ENCODE data around the gene SOX1.

Gene SOX1

DNA sequence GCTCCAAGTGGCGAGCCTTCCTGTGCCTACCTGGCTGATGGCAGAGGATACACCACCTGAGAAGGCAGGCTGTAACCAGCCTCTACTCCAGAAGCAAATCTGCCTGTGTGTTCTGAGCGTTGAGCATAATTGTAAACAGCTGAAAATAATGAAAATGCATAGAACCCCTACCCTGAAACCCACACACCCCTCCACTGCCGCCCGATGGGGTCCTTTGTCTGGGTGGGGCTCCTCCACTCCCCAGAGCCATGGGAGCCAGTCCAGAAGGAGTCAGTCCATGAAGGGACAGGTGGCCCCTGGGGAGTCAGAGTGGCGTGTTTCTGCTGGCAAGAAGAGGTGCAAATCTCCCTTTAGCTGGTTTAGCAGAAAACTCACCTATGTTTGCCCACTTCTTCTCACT, 8.0 kb upstream of the SOX1 start:
- no peak for DNase-seq (ENCODE audit: low read depth in 2 of 2)

DNA sequence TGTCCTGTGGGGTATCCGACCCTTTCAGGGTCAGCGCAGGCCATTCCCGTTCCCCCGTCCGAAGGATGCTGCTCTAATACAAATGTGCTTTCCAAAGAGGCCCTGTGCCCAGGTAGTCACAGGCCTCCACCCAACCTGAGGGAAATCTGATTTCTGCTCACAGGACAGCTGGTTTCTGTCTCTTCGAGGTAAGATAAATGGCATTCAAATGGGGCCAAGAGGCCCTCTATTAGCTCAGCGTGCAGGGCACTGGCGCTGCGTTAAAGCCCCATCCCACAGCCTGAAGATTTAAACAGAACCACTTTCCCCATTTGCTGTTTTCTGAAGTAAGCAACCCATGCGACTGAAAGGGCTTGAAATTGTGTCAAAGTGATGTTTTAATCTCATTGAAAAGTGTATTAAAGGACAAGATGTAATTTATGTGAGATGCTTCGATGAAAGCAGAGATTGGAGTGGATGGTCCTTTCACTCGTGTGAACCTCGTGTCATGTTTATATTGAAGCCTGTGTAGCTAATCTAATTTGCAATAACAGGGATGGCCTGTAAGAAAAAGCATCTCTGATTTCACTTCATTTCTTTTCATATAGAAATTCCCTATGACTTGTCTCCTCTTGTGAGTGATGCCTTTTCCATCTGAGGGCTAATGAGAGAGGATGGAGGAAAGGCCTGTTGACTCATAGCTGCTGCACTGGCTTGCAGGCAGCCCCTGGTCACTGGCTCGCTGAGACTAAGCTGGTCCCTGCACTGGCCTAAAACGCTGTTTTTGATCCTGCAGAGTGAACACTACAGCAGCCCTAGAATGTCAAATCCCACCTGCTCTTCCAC, 7.3 kb upstream of the SOX1 start:
- DNase-seq (ENCODE audit: low read depth in 2 of 2): no peak

DNA sequence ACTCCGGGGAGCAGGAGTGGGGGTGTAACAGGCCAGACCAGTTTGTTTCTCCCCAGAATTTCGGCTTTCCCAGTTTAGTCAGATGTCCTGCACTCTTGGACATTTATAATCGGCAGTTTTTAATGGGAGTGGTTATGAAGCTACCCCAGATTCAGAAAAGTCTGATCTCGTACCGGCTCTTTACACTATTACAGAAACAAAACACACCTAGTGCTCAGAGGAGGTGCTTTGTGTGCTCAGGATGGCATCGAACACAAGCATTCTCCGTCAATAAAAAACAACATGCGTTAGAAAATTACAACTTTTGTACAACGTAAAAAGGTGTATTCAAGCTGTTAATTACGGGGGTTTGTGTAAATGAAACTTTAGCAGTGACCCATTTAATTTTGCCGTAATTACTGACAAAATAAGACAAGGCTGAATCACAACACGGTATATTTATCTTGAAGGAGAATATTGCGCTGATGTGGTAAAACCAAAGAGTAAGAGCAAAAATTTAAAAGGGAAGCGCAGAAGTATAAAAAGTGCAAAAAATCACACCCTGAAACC, 6.6 kb upstream of the SOX1 start:
- no peak for DNase-seq (ENCODE audit: low read depth in 2 of 2)

DNA sequence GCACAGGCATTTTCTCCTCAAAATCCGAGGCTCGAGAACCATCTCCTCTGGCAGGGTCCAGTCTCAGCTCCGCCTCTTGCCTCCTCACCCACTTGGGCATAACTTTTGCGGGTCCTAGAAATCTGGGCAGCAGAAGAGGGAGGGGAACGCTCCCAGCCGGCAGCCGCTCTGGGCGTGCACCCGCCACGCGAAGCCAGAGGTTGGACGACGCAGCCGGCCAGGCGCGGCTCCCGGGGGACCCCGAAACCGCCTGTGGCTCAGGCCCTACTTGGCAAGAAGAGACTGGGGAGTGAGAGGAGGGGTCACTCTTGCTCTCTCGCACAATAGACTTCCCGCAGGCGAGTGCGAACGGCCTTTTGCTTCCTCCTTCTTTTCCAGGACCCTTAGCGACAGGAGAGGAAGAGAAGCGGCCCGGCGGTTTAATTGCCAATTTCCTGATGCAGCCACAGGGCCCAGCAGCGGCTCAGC, 6.0 kb upstream of the SOX1 start:
- DNase-seq (ENCODE audit: low read depth in 2 of 2): no peak

DNA sequence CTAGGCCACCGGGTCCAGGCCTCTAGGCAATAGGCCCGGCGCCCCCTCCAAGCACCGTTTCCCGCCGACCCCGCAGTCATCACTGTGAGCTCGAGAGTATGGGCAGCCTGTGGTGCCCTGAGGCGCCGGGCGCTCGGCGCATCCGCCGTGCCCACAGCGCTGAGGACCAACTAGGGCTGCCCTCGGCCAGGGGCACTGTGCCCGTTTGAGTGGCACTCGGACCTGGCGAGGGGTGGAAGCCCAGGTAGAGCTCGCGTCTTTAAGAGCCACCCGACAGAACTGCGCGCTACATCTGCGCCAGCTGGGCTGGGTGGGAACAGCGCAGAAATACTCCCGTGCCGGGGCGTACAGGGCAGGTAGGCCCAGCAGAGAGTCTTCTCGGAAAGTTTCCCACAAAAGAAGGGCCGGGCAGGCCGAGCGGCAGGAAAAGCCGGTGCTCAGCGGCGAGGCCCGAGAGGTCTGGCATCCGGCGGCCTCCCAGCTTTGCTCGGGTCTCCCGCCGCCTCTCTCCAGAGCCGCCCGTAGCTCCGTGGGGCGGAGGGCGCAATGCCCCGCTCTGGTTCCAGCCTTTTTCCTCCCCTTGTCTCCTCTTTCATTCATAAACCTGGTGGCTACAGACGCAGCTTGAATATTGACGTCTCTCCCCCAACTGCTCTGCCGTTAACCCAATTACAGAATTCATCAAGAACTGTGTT, 5.4 kb upstream of the SOX1 start:
- DNase-seq (ENCODE audit: low read depth in 2 of 2): no peak

DNA sequence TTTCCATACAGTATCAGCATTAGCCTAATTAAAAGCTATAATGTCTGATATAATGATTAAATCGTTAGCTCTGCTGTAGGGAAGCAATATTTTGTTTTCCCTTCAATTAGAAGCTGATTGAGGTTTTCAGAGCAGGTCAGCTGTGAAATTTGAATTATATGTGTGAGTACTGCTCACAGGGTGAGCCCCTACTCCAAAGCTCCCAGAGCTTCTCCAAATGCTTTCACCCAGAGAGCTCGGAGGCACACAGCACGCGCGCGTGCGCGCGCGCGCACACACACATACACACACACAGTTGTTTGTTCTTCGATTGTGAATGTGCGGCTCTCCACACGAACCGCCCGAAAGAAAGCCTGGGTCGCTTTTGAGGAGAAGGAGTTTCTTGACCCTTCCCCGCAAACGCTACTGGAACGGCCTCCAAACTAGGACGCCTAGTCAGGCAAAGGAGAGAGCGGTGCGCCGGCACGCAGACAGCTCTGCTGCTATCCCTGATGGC, 4.8 kb upstream of the SOX1 start:
- no peak for DNase-seq (ENCODE audit: low read depth in 2 of 2)

DNA sequence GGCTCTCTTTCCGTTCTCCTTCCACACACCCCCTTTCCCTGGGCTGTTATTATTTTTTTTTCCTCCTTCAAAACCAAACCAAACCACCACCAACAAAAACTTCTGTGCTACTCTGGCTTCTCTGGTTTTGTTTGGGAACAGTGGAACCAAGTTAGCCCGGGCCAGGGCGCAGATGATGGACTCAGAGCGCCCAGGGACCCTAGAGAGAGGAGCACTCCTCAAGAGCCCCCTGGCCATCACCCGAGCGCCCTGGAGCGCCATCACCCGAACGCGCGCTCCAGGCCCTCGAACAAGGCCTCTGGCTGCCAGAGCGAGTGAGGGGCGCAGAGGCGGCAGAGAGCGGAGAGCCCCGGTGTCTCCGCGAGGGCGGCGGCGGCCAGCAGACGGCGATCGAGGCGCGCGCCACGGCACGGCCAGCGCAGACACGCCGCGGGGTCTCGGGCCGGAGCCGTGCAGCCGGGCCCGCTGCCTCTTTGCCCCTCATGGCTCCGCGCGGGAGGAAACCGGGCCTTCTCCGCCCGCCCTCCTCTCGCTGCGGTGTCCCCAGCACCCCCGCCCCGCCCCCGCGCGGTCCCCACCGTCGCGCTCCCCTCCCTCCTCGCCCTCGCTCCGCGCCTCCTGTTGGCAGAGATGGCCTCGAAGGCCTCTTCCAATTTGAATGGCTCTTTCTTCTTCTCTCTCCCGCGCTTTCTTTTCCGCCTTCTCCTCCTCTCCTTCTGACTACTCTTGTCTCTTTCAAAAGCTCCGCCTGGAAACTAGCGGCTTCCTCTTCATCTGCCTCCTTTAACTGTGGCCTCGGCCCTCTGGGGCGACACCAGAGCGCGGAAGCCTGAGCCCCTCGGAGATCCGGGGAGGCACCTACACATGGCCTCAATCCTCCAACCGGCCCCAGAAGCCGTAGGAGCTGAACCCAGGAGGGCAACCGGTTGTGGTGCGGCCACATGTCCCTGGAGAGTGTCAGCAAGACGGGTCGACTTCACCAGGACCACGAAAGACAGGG, 4.1 kb upstream of the SOX1 start:
- no peak for DNase-seq (ENCODE audit: low read depth in 2 of 2)

DNA sequence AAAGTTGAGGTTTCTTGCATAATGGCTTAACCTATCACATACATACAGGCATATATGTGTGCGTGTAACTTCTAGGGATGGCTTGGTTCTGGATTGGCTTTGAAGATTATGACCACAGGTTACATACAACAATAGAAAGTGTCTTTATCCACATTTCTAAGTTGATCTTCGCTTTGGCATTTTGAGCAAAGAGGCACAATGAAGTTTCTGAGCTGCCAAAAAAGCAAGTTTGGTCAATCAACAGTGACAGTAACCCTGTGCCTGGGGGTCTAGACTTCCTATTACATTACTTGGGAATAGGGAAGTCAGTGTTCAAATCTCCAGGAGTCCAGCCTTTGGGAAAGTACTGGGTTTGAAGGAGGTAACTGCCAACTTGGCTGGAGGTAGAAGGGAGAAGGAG, 3.1 kb upstream of the SOX1 start:
- no peak for DNase-seq (ENCODE audit: low read depth in 2 of 2)

DNA sequence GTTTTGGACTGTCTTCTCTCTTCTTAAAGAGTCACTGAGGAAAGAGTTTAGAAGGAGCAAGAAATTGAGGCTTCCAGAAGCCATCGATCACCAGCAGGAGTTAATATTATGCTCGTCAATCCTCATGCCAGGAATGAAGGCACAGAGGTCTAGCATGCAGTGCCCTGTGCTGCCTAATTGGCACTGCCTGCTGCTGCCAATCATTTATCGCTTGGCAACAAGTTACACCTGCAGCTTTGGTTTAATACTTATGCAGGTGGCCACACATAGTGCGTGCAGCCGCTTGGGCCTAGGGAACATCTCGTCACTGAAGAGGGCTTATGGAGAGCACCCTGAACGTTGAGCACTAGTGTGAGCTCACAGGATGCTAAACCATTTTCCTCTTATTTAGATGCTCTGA, 2.7 kb upstream of the SOX1 start:
- DNase-seq (ENCODE audit: low read depth in 2 of 2): no peak

DNA sequence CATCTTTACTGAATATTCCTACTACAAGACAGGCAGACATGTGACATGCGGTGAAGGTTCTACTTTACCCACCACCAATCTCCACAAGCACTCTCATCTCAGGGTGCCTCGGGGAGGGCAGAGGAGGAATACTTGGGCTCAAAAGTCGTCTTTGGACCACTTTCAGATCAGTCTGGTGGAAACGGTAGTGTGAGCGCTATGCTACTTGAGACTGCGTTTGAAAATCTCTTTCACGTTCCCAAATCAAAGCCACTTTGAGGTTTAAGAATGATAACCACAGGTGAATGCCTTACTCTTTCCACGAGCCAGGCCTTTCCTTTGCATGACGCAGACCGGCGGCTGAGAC, 1.5 kb upstream of the SOX1 start:
- DNase-seq (ENCODE audit: low read depth in 2 of 2): no peak

DNA sequence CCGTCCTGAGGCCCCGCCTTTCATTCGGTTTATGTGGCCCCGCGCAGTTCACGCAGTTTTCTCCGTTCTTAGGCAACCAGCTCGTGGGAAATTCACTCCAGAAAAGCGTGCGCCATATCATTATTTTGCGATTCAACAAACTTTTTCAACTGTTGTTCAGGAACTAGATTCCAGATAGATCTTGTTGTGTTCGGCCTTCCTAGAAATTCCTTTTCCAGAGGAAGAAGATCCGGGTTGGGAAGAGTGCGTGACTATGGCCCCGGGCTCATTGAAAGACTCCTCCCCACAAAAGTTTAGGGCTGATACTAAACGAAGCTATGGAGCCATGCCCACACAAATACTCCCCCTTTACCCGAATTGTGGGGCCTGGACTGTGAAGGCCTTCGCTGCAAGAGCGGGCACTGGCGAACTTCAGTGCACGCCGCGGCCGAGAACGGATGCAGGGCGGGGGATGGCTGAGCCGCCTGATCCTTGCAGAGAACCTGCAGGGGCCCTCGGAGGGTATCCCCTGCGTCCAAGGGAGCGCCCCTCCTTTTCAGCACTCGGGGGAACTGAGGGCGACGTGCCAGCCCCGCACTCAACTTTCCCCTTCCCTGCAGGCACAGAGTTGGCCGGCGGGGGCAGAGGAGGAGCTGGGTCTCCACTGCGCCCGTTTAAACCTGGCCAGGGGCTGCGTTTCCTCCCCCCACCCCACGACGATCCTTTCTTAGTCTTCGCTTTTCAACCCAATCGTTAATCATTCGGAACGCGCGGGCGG, 904 bp upstream of the SOX1 start:
- no peak for DNase-seq (ENCODE audit: low read depth in 2 of 2)

DNA sequence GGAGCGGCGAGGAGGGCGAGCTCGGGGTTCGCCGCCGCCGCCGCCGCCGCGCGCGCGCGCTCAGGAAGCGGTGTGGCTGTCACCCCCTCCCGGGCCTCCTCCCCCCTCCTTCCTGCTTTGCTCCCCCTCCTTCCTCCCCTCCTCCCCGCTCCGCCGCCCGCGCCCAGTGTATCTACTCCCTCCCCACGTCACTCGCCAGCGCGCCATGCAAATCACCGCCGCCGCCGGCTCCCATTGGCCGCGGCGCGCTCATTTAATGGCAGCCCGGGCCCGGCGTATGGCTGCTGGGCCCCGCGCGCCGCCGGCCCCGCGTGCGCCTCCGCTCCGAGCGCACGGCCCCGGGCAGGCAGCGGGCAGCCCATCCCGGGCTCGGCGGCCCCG, 335 bp upstream of the SOX1 start:
- no peak for DNase-seq (ENCODE audit: low read depth in 2 of 2)

DNA sequence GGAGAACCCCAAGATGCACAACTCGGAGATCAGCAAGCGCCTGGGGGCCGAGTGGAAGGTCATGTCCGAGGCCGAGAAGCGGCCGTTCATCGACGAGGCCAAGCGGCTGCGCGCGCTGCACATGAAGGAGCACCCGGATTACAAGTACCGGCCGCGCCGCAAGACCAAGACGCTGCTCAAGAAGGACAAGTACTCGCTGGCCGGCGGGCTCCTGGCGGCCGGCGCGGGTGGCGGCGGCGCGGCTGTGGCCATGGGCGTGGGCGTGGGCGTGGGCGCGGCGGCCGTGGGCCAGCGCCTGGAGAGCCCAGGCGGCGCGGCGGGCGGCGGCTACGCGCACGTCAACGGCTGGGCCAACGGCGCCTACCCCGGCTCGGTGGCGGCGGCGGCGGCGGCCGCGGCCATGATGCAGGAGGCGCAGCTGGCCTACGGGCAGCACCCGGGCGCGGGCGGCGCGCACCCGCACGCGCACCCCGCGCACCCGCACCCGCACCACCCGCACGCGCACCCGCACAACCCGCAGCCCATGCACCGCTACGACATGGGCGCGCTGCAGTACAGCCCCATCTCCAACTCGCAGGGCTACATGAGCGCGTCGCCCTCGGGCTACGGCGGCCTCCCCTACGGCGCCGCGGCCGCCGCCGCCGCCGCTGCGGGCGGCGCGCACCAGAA, 1.1 kb downstream of the SOX1 start:
- DNase-seq (ENCODE audit: low read depth in 2 of 2): no peak

DNA sequence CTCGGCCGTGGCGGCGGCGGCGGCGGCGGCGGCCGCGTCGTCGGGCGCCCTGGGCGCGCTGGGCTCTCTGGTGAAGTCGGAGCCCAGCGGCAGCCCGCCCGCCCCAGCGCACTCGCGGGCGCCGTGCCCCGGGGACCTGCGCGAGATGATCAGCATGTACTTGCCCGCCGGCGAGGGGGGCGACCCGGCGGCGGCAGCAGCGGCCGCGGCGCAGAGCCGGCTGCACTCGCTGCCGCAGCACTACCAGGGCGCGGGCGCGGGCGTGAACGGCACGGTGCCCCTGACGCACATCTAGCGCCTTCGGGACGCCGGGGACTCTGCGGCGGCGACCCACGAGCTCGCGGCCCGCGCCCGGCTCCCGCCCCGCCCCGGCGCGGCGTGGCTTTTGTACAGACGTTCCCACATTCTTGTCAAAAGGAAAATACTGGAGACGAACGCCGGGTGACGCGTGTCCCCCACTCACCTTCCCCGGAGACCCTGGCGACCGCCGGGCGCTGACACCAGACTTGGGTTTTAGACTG, 1.7 kb downstream of the SOX1 start:
- DNase-seq (ENCODE audit: low read depth in 2 of 2): no peak

DNA sequence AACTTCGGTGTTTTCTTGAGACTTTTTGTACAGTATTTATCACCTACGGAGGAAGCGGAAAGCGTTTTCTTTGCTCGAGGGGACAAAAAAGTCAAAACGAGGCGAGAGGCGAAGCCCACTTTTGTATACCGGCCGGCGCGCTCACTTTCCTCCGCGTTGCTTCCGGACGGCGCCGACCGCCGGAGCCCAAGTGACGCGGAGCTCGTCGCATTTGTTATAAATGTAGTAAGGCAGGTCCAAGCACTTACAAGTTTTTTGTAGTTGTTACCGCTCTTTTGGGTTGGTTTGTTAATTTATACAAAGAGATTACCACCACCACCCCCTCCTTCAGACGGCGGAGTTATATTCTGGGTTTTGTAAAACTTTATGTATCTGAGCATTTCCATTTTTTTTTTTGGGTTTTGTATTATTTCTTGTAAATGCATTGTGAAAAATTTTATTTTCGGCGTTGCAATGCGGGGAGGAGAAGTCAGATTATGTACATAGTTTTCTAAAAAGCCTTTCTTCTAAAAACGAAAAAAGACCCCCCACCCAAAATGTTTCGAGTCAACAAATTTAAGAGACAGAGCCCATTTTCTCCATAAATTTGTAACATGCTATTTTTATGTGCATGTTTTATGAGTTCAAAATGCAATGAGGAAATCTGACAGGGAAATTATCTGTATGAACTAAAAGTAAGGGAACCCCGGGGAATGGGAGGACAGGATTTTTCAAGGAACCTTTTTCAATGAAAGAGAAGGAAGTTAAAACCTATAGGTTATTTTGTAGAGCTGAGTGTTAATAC, 2.3 kb downstream of the SOX1 start:
- DNase-seq (ENCODE audit: low read depth in 2 of 2): no peak

DNA sequence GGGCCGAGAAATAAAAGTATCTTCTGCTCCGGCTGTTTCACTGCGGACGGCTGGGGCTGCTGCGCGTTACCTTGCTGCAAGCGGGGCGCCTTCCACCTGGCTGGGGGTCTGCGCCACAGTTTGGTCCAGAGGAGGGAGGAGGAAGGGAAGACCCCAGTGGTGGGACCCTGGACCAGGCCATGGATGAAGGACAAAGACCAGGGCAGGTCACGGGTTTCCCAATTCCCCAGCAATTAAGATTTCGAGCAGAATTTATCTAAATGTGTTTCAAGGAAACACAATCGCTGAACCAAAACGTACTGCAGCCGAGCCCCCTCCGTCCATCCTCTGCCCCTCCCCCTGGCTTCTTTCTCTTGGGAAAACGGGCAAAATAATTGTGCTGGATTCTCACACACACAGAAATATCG, 2.9 kb downstream of the SOX1 start:
- no peak for DNase-seq (ENCODE audit: low read depth in 2 of 2)

DNA sequence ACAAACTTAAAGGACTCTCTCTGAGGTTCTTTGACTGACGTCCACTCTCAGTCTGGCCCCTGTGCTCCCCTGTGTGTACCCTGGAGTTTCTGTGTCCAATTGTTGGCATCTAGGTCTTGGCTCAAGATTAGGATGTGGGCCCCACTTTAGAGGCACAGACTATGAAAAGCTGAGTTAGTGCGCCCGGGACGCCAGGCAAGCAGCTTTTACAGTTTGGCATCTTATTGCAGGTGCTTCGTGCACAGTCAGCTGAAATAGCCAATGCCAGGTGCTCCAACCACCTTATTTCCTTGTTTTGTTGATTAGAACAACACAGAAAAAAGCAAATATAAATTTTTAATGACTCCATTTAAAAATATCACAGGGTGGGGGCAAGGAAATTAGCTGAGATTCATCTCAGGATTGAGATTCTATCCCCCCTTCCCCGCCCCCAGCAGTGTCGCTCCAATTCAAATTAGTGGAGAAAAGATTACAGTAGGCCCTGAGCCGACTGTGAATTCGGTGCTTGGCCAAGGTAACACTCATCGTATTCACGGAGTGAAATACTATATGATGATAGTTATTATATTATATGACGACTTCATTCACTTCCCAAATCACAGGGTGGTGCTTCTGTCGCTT, 4.3 kb downstream of the SOX1 start:
- no peak for DNase-seq (ENCODE audit: low read depth in 2 of 2)

DNA sequence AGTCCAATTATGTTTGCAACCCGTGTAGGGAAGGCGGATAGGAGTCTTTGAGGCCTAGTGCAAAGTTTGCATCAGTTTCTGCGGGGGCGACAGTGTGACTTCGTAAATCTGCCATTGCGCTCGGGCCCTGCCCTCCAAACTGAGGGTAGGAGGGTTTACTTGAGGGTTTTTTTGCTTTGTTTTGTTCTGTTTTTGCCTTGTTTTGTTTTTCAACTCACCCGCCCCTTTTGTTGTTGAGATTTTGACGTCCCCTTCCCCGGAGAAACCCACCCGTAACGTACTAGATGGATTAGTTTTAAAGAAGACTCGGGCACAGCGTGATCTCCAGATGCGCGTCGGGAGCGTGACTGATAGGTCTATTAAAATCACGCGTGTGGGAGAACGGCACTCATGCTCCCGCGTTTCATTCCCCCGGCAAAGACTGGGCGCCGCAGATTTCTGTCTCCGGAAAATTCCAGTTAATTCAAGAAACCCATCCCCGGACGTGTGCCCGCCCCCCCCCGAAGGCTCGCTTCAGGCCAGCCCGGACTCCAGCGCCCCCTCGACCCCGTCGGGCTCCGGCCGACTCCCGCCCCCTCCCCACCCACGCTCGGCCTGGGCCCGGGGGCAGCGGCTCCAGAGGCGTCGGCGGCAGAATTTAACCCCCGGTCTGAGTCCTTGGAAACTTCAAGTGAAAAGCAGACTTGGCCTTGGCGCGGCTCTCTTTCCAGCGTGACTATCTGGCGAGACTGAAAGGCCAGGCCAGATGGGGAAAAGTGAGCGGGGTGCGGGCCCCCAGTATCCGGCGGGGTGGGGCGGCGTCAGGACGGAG, 5.0 kb downstream of the SOX1 start:
- DNase-seq (ENCODE audit: low read depth in 2 of 2): no peak
